ENCODE results near the gene DNMT3B. TPM values are rescaled to one million over a fixed set of nuclear protein-coding genes. Genes with fewer than 3 reads are reported as not detected.

The DNMT3B gene
- total RNA-seq, 1 experiment from 2014 or later = 682 TPM

DNA sequence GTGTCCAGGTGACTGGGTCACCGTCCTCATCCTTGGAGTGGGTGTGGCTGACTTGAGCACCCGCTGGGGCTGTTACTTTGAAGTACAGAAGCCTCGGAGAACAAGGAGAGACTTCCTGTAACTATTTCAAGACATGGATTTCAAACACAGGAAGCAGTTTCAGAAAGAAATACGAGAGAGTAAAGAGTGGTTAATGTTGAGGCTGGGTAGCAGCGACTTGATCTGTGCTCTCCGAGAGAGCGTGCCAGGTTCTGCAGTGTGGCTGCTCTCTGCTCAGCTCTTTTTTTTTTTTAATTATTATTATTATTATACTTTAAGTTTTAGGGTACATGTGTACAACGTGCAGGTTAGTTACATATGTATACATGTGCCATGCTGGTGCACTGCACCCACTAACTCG, 79.0 kb downstream of the DNMT3B start:
- ATAC-seq = no peak
- TF ChIP-seq ZNF423 (CRISPR knock-in tag; IDR thresholded peaks at IDR 0.05) (no peak), ZNF396 (CRISPR knock-in tag; IDR thresholded peaks at IDR 0.05; ENCODE audit: borderline replicate concordance) (no peak), OVOL2 (CRISPR knock-in tag; IDR thresholded peaks at IDR 0.05; ENCODE audit: borderline replicate concordance) (no peak), MXD4 (CRISPR knock-in tag; IDR thresholded peaks at IDR 0.05; ENCODE audit: borderline replicate concordance) (no peak), NR3C1 (CRISPR knock-in tag; conservative IDR thresholded peaks at IDR 0.05; ENCODE audit: low read depth) (no peak), CREM (CRISPR knock-in tag; IDR thresholded peaks at IDR 0.05) (no peak), EMX1 (CRISPR knock-in tag; IDR thresholded peaks at IDR 0.05) (no peak), PREB (CRISPR knock-in tag; IDR thresholded peaks at IDR 0.05; ENCODE audit: borderline replicate concordance) (no peak), ATF3 (CRISPR knock-in tag; conservative IDR thresholded peaks at IDR 0.05) (no peak), ATF6 (CRISPR knock-in tag; IDR thresholded peaks at IDR 0.05) (no peak), RELA (CRISPR knock-in tag; IDR thresholded peaks at IDR 0.05; ENCODE audit: borderline replicate concordance) (no peak), HMGA2 (CRISPR knock-in tag; IDR thresholded peaks at IDR 0.05) (no peak), ZNF138 (CRISPR knock-in tag; conservative IDR thresholded peaks at IDR 0.05) (no peak), AR (CRISPR knock-in tag; IDR thresholded peaks at IDR 0.05) (no peak), GRHL2 (CRISPR knock-in tag; IDR thresholded peaks at IDR 0.05; ENCODE audit: insufficient replicate concordance, severe bottlenecking) (no peak)
- TF ChIP-seq, protein P1, sequence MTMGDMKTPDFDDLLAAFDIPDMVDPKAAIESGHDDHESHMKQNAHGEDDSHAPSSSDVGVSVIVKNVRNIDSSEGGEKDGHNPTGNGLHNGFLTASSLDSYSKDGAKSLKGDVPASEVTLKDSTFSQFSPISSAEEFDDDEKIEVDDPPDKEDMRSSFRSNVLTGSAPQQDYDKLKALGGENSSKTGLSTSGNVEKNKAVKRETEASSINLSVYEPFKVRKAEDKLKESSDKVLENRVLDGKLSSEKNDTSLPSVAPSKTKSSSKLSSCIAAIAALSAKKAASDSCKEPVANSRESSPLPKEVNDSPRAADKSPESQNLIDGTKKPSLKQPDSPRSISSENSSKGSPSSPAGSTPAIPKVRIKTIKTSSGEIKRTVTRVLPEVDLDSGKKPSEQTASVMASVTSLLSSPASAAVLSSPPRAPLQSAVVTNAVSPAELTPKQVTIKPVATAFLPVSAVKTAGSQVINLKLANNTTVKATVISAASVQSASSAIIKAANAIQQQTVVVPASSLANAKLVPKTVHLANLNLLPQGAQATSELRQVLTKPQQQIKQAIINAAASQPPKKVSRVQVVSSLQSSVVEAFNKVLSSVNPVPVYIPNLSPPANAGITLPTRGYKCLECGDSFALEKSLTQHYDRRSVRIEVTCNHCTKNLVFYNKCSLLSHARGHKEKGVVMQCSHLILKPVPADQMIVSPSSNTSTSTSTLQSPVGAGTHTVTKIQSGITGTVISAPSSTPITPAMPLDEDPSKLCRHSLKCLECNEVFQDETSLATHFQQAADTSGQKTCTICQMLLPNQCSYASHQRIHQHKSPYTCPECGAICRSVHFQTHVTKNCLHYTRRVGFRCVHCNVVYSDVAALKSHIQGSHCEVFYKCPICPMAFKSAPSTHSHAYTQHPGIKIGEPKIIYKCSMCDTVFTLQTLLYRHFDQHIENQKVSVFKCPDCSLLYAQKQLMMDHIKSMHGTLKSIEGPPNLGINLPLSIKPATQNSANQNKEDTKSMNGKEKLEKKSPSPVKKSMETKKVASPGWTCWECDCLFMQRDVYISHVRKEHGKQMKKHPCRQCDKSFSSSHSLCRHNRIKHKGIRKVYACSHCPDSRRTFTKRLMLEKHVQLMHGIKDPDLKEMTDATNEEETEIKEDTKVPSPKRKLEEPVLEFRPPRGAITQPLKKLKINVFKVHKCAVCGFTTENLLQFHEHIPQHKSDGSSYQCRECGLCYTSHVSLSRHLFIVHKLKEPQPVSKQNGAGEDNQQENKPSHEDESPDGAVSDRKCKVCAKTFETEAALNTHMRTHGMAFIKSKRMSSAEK (CRISPR knock-in tag; IDR thresholded peaks at IDR 0.05; ENCODE audit: borderline replicate concordance) = no peak
- TF ChIP-seq, protein P2, sequence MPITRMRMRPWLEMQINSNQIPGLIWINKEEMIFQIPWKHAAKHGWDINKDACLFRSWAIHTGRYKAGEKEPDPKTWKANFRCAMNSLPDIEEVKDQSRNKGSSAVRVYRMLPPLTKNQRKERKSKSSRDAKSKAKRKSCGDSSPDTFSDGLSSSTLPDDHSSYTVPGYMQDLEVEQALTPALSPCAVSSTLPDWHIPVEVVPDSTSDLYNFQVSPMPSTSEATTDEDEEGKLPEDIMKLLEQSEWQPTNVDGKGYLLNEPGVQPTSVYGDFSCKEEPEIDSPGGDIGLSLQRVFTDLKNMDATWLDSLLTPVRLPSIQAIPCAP (CRISPR knock-in tag; IDR thresholded peaks at IDR 0.05) = no peak
- TF ChIP-seq, protein P3, sequence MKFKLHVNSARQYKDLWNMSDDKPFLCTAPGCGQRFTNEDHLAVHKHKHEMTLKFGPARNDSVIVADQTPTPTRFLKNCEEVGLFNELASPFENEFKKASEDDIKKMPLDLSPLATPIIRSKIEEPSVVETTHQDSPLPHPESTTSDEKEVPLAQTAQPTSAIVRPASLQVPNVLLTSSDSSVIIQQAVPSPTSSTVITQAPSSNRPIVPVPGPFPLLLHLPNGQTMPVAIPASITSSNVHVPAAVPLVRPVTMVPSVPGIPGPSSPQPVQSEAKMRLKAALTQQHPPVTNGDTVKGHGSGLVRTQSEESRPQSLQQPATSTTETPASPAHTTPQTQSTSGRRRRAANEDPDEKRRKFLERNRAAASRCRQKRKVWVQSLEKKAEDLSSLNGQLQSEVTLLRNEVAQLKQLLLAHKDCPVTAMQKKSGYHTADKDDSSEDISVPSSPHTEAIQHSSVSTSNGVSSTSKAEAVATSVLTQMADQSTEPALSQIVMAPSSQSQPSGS (CRISPR knock-in tag; IDR thresholded peaks at IDR 0.05; ENCODE audit: borderline replicate concordance, low read depth) = no peak
- TF ChIP-seq, protein P4, sequence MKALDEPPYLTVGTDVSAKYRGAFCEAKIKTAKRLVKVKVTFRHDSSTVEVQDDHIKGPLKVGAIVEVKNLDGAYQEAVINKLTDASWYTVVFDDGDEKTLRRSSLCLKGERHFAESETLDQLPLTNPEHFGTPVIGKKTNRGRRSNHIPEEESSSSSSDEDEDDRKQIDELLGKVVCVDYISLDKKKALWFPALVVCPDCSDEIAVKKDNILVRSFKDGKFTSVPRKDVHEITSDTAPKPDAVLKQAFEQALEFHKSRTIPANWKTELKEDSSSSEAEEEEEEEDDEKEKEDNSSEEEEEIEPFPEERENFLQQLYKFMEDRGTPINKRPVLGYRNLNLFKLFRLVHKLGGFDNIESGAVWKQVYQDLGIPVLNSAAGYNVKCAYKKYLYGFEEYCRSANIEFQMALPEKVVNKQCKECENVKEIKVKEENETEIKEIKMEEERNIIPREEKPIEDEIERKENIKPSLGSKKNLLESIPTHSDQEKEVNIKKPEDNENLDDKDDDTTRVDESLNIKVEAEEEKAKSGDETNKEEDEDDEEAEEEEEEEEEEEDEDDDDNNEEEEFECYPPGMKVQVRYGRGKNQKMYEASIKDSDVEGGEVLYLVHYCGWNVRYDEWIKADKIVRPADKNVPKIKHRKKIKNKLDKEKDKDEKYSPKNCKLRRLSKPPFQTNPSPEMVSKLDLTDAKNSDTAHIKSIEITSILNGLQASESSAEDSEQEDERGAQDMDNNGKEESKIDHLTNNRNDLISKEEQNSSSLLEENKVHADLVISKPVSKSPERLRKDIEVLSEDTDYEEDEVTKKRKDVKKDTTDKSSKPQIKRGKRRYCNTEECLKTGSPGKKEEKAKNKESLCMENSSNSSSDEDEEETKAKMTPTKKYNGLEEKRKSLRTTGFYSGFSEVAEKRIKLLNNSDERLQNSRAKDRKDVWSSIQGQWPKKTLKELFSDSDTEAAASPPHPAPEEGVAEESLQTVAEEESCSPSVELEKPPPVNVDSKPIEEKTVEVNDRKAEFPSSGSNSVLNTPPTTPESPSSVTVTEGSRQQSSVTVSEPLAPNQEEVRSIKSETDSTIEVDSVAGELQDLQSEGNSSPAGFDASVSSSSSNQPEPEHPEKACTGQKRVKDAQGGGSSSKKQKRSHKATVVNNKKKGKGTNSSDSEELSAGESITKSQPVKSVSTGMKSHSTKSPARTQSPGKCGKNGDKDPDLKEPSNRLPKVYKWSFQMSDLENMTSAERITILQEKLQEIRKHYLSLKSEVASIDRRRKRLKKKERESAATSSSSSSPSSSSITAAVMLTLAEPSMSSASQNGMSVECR (CRISPR knock-in tag; IDR thresholded peaks at IDR 0.05; ENCODE audit: borderline replicate concordance) = no peak

More for the DNA sequence above, 79.0 kb downstream of the DNMT3B start:
- DNase-seq (ENCODE audit: low spot score) = no peak
- Mint-ChIP-seq H3K36me3 (peaks cover 61% of the 10 kb centered on the region), H3K4me3 (no peak overlapping the region), H3K9me3 (no peaks in the 10 kb centered on the region), H3K27me3 (ENCODE audit: low read depth) (no peaks in the 10 kb centered on the region), H3K4me1 (peaks cover 8% of the 10 kb centered on the region), H3K27ac (peak overlapping the region; percentile 72; the same call in 1 of the 2 replicates)
- ChIA-PET POLR2A (no interaction called here), CTCF (interaction anchor here (1.7 kb wide), 1 partner anchor 16 kb away, joined by 3 read pairs; no protein-coding TSS in a partner anchor)

All from WTC11 (cell line).